Measurements from ENCODE around the gene SLC25A42.

GRCh38 chr19:19050731-19051130, 13.1 kb upstream of the SLC25A42 start:
- no peak for TF ChIP-seq CTCF (IDR thresholded peaks at IDR 0.05; ENCODE audit: low read length)
- TF ChIP-seq EZH2phosphoT487 (IDR thresholded peaks at IDR 0.05; ENCODE audit: low read length): no peak
